HPDE6-E6E7 (cell line): ENCODE data around the gene CHCHD6.
A peak's percentile ranks its signal among the peaks of the same experiment; 100 is the strongest.

ENCODE experiments used
- DNase-seq: peaks from one replicate; pipeline ENCODE4 v3.0.0; 2011; ENCODE audit warnings: missing footprints; ENCODE audit errors: extremely low spot score

Gene CHCHD6

GRCh38 chr3:126922466-126922865, 218.4 kb downstream of the CHCHD6 start:
- no peak for DNase-seq

GRCh38 chr3:126923423-126923822, 219.4 kb downstream of the CHCHD6 start:
- DNase-seq = no peak

- DNase-seq = no peak
Observed at GRCh38 chr3:126923895-126924294, 219.9 kb downstream of the CHCHD6 start.

DNA sequence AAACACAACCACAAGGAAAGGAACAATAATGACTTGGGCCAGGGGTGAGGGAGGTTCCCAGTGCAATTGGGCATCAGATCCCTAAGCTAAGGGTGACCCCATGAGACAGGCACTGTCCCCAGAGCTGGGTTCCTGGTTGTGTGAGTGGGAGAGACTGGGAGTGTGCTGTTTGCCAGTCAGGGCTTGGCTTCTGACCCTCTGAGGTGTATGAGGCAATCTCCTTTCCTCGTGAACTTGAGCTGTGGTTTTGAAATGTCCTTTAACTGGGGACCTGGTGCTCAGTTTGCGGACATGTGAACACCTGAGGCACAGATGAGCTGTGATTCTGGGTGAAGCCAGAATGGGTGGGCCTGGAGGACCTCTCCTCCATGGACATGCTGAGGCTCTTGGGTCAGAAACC, 220.4 kb downstream of the CHCHD6 start:
- DNase-seq = no peak

DNA sequence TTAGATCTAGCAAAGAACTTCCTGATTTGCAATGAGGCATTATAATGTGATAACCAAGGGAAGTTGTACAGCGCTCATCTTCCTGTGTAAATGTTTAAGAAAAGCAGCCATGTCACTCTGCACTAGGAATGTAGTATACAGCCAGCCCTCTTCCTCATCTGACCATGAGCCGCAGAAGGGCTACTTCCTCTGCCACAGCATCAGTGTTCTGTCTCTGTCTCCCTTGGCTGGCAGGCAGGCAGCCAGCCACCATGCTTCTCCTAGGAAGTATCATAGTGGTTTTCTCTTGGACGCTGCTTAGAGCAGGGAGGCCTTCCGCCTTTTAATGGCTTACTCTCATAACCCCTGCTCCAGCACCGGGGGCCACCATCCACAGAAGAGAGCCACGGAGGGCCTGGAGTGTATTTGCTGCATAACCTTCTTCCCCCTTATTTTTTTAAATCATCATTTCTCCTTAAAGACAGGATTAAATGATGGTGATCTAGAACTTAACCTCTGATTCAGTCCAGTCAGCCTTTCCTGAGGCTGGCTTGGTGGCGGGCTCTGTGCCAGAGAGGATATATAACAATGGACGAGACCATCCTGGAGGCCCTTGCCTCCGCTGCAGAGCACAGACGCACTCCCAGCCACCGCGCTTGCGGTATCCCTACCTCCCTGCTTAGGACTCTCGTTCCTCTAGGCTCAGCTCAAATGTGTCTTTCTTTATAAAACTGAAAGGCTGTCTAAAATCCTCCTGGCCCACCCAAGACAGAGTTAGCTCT, 221.6 kb downstream of the CHCHD6 start:
- no peak for DNase-seq

GRCh38 chr3:126926684-126927400, 222.8 kb downstream of the CHCHD6 start:
- DNase-seq = peak; percentile 55

GRCh38 chr3:126927401-126927750, 223.3 kb downstream of the CHCHD6 start:
- no peak for DNase-seq

DNA sequence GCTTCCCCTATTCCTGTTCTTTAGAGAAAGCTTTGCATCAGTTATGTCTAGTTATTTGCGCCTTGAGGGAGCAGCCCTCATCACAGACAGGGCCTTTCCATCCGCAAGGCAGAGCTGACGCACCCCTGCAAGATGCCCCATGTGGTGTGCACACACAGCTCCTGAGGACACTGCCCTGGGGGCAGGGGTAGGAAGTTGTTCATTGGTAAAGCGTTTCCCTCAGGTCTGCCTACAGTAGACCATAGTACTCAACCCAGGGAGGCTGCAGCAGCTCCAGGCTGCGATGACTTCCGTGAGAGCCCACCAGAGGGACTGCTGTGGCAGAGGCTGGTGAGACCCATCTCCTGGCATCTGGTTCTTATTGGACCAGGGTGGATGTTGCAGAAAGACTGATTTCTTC, 223.8 kb downstream of the CHCHD6 start:
- DNase-seq = no peak

DNA sequence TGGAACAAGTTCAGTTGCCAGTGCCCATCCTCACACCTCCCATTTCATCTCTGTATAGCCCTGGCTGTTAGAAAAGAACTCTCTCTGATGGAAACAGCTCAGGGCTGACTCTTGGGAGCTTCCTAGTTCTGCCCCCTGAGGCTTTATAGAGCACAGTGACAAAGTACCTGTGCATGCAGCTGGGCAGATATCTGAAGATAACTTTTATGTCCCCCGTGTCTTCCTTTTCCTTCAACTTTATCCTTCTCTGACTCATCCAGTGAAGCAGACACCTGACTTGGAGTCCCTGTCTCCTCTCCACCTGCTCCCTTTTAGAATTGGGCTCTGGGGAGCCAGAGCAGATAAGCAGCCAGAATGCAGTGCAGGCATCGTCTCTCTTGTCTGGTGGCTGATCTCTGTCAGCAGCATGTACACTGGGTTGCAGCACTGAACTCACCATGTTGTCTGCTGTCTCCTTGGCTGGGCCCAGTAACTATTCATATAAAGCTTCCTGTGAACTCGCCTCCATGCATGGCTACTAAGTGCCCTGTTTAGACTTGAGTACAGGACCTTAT, 225.0 kb downstream of the CHCHD6 start:
- no peak for DNase-seq

- DNase-seq = no peak
Observed at GRCh38 chr3:126930936-126931600, 227.0 kb downstream of the CHCHD6 start.

- no peak for DNase-seq
Observed at GRCh38 chr3:126931806-126932187, 227.8 kb downstream of the CHCHD6 start.

DNA sequence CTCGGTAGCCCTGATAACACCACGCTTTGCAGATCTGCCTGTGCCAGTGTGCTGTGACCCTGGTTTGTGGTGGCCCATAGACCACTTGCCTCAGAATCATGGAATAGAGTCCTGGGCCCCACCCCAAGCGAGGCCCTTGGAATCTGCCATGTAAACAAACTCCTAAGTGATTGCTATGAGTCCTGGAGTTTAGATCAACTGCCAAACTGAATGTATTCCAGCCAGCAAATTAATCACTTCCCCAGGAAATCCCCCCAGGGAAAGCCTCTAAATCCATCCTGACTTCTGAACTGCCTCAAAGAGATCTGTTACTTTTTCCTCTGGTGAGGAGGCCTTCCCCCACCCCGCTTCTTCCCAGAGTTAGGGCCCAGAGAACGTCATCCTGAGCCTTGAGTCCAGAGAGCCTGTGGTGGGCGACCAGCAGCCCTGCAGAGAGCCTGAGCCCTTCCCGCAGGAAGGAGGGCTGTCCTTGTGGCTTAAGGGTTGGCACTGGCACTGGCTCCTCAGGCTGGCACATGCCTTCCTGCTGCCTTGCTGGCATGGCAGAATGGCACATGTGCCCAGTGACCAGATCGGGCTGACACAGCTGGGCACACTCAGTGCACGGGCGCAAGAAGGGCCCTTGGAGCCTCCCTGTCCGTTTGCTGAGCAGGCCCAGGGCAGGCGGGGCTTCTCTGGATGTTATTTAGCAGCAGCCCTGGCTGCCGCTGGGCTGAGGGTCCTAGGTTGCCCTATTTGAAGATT, 228.3 kb downstream of the CHCHD6 start:
- no peak for DNase-seq

GRCh38 chr3:126934031-126934531, 230.0 kb downstream of the CHCHD6 start:
- no peak for DNase-seq

DNA sequence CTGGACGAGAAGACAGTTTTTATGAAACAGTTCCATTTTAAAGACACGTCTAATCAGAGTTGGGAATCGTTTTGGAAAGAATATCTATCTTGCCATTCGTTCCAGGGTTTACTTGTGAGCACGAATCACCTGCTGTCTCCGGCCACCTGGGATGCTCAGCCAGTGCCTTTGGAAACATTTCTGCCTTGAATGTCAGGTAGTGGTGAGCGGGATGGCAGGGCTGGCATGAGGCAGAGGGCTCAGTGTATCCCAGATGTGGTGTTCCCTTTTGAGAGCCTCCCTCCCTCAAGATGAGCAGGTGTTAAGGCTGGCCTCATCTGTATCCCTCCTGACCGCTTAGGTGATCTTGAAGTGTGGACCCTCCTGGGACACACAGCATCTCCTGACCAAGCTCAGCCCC, 231.0 kb downstream of the CHCHD6 start:
- DNase-seq = no peak

- no peak for DNase-seq
Observed at GRCh38 chr3:126935756-126936509, 231.9 kb downstream of the CHCHD6 start.

DNA sequence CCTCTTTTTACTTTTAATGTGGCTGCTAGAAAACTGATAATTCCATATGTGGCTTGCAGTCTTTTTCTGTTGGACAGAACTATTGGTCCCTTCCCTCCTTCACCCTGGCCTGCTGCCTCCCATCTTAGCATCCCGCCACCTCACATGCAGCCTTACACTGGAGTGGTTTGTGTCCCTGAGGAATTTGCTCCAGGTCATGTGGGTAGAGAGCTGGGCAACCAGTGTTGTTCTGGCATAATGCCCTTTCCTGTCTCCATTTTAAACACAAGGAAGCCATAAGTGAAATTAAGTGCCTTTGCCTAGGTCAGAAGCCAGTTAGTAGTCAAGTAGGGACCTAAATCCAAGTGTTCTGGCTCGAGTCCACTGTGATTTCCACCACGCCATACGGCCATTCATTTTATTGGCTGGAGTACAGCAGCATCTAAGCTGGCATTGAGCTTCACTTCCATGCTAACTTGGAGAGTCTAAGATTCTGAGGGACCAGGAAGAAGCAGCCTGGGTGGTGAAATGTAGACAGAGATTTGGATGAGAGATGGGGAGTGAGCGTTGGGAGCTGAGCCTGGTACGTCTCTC, 232.9 kb downstream of the CHCHD6 start:
- no peak for DNase-seq

- no peak for DNase-seq
Observed at GRCh38 chr3:126937533-126937932, 233.5 kb downstream of the CHCHD6 start.

- DNase-seq = no peak
Observed at GRCh38 chr3:126937973-126938372, 233.9 kb downstream of the CHCHD6 start.

DNA sequence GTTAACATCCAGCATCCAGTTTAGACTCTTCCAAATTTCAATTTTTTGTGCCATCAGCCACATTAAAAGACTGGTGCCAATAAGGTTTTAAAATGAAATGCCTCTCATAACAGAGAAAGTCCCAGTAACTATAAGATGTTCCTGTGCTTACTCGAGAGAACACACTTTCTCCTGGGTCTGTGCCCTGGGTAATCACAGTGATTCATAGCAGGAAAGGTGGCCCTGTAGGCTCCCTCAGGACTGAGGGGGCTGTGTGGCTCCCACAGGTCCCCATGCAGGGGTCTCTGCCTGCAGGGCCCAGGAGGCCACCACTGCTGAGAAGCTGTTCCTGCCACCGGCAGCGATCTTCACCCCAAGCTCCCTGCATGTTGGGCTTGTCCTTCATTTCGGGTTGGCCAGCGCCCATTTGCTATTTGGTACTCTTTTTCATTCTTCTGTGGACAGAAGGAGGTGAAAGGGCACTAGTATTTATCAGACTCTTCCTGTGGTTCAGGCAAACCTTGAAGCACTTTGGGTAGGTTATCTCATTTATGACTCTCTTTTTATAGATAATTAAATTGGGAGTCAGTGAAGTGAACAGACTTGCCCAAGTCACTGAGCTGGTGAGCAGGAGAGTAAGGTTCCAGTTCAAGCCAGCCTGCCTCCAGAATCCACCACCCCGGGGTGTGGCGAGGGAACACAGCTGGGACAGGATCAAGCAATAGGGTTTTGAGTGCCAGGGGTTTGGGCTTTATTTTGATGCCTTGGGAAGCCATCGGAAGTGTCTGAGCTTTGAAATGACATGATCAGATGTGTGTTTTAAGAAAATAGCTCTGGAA, 234.7 kb downstream of the CHCHD6 start:
- no peak for DNase-seq

- DNase-seq = no peak
Observed at GRCh38 chr3:126939338-126939718, 235.3 kb downstream of the CHCHD6 start.
